GM19351 (cell line): ENCODE results near the gene SMIM41.

Experiments used
- ATAC-seq: cut with Tn5 transposase; IDR thresholded peaks from one replicate; pipeline ENCODE4 v1.9.1; 2021; ENCODE audit warnings: mild to moderate bottlenecking, moderate library complexity; ENCODE audit not compliant: unreplicated experiment

Gene SMIM41

DNA sequence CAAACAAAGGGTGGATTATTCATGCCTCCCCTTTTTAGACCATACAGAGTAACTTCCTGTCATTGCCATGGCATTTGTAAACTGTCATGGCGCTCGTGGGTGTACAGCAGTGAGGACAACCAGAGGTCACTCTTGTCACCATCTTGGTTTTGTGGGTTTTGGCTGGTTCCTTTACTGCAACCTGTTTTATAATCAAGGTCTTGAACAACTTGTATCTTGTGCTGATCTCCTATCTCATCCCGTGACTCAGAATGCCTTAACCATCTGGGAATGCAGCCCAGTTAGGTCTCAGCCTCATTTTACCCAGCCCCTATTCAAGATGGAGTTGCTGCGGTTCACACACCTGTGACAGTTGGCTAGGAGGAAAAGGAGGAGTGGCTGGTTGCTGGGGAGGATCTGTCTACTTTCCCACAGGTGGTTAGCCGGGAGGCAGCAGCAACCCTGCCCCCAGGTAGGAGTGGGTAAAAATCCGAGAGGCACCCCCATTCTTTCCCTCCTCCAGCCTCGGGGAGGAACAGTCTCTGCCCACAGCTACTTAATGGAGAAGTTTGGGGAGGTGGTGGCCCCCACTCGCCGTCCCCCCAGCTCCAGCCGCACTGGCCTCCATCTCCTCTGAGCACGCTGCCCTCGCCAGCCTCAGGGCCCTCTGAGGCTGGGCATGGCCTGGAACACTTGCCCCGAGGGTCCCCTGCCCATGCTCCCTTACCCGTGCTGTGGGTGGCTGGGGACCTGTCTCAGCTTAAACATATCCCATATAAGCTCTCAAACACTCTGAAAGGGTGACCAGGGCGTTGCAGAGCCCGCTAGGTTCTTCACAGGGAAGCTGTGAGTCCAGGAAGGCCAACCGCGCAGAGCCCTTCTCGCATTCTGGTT is 41.7 kb downstream of the SMIM41 start:
- no peak for ATAC-seq

DNA sequence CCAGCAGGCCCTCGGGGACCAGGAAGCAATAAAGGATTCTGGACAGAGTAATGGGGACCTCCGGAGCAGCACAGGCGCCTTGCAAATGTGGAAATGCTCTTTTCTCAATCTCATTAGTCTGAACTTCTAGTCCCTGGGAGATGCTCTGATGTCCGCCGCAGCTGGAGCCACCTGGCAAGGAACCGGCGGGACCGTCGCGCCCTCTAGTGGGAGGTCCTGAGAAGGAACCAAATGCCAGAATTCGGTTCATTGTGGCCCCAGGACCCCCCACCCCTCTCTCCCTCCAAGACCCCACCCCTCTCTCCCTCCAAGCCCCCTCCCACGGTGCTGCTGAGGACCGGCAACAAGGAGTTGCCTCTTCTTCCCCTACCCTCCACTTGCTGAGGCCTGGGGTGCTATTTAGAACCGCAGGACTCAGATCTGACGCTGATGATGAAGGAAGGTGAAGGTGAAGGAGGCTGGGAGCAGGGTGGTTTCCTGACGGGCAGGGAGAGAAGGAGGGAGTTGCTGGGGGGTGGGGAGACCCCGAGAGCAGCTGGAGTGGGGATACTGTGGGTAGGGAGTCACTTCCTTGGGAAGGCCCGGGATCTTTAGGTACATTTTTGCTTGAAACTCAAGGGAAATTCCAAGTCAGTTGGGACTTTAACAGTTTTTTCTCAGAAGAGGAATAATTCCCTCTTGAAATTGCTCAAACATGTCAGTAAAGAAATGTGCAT is 42.5 kb downstream of the SMIM41 start:
- ATAC-seq: no peak

DNA sequence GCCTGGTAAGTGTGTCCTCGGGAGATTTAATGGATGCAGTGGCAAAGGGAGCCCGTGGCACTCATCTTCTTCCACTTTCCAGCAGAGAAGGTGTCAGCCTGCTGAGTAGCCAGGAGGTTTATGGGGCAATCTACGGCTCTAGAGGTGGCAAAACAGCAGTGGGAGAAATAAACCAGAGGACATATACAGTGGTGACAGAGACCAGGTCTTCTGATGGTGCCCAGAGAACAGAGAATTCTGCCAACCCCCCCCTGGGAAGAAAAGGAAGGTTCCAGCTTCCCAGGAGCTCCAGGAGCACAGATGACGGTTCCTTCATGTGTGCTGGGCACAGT is 43.0 kb downstream of the SMIM41 start:
- no peak for ATAC-seq

DNA sequence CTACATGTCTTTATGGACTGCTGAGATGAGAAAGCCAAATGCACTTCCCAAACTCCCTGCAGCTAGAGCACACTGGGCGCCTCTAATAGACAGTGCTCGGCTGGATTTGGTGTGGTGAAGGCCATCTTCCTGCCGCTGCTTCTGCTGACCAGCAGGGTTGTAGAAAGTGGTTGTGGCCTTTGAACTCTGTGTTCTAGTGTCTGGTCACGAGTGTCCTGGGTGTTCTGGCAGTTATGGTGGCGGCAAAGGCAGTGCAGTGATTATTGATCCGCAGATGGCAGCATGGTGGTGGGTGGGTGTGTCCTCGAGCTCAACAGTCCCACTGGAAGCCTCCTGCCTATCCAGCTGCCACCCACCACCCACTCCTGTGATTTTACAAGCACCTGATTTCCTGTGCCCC is 43.4 kb downstream of the SMIM41 start:
- ATAC-seq: no peak

DNA sequence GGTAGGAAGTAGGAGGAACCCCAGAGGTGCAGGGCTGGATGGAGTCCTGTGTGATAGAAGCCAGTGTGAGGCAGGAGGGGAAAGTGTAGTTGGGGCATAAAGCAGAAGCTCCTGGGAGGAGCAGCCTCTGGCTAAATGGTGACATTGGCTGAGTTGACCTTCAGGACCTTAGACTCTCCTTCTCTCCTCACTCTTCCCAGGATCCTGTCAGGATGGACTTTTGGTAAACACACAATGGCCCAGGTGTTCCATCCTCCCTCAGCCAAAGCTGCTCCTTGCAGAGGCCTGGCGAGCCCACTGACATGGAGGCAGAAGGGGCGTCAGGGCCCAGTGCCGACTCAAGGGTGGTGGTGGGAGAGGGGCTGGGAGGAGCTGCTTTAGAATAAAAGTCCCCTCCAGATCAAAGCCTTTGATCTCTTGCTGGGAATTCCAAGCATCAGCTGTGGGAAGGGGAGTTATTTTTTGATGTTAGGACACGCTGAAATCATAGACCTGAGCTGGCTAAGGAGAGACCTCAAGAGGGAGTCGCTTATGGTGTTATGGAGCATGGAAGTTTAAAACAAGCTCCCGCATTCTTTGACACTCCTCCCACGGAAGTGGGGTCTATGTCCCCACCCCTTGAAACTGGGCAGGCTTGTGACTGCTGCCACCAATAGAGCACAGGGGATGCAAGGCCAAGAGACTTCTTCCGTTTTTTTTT is 44.1 kb downstream of the SMIM41 start:
- no peak for ATAC-seq

DNA sequence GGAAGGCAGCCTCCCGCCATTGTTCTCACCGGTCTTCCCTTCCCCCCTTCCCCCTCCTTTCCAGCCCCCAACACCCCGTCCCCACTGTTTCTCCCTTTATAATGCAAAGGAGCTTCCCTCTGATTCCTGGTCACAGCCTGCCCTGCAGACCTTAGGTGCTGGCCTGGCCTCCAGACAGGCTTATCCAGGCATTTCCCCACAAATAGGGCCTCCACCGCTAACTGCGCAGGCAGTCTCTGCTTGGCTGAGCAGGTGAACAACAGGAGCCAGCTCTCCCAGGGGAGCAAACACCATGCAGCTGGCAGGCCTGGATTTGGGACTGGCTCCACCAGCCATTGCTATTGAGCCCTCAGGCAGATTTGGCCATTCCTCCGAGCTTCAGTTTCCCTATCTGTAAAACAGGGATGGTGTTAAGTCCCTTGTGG is 46.0 kb downstream of the SMIM41 start:
- ATAC-seq: no peak

DNA sequence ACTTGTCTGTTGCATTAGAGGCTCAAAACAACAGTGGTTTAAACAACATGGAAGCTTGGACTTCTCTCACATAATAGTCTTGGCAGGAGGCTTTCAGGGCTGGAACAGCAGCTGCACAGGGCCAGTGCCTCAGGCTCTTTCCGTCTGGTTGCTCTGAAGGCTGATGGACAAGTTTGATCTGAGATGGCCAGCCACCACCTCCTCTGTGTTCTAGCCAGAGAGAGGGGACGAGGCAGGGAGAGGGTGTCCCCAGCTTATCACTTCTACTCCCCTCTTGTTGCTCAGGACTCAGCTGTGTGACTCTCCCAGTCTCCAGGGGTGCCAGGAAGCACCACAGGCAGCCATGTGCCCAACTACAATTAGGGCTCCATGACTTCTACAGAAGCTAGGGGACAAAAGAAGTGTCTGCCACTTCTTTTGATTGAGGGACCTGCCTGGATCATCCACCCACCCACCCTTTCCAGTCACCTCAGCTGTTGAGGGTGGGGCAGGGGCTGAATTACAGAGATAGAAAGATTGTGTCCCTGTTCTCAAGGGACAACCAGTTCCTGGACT is 46.6 kb downstream of the SMIM41 start:
- no peak for ATAC-seq

DNA sequence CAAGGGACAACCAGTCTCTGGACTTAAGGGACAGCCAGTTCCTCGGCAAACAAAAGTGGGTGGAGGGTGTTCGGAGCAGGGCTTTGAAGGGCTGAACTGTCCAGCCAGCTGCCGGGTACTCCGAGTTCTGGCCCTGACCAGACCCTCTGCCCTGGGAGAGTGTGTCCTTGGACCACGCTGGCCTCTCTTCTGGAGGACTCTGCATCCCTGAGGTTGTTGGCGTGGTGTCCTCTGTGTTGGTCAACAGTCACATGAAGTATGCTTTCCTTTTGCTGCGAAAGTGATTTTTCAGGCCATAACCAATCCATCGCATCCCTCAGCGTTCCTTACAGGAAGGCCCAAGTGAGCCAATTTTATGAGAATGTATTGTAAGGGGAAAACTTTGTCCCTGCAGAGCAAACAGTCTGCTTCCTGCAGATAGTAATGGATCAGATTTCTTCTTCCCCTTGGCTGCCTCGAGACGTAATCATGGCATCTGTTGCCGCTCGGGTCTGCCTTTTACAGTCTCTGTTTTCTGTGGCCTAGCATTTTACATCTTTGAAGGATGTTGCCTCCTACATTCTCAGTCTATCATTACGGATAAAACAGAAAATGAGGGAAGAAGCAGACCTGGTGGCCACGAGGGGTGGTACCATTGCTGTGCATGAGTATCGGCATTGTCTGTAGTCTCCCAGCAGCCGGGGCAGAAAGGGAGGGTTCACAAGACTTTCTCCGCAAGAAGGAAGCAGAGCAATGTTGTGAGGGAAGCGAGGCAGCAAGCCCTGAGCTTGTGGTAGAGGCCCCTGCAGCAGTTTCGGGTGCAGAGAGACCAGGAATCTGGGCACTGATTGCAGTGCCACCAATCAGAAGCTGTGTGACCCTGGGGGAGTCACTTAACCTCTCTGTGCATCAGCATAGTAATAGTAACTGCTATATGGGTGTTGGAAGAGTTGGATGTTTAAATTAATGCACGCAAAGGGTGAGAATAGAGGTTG is 47.4 kb downstream of the SMIM41 start:
- no peak for ATAC-seq

DNA sequence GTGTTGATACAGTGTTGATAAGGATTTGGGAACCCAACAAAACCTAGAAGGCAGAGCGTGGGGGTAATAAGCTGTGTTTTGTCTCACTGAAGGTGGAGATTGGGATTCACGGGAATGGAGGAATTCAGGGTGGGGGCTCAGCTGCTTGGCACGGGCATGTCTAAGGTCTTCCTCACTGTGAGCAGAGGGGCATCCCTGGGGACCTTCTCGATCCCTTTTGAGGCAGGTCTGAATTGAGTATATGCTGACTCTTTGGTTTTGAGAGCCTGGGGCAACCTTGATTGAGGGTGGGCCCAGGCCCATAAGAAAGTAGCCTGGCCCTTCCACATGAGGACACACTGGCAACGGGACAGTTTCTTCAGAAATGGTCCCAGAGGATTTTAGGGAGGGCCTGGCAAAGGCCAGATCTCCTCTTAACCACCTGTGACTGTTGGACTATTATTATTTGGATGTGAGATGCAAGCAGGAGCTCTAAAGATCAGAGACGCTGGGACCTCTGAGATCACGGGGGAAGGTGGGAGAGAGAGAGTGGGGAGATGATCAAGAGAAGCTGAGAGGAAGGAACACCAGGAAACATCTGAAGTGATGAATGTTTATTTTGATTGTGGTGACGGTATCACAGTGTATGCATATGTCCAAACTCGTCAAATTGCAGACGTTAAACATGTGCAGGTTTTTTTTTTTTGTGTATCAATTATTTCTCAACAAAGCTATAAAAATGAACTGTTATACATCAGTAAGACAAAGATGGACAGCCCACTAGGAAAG is 48.4 kb downstream of the SMIM41 start:
- no peak for ATAC-seq

DNA sequence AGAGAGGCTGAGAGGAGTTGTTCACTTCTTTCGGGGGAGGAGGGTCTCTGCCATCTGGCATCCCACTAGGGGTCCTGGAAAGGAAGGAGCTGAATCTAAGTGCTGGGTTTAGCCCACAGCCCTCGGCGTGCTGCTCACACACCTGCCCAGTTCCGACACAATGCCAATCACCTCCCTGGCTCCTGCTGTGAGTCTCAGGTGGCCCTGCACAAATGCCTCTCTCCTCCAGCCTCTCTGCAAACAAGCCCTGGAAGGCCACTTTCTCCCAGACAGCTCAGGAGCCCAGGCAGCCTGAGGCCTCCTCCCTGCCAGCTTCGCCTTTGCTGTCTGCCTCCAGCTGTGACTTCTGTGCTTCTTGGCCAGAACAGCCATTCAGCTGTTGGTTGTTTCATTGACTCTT is 51.2 kb downstream of the SMIM41 start:
- ATAC-seq: no peak

DNA sequence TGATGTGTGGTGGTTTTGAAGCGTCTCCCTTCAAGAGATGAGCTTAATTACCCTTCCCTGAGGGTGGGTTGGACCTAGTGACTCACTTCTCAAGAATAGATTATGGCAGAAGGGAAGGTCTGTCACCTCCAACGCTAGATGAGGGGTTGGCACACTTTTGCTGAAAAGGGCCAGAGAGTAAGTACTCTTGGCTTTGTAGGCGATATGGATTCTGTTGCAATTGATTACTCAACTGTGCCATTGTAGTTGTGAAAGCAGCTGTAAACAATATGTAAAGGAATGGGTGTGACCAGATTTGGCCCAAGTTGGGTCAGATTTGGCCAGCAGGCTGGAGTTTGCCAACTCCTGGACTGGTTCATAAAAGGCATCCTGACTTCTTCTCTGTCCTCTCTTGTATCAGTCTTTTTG is 53.3 kb downstream of the SMIM41 start:
- no peak for ATAC-seq

DNA sequence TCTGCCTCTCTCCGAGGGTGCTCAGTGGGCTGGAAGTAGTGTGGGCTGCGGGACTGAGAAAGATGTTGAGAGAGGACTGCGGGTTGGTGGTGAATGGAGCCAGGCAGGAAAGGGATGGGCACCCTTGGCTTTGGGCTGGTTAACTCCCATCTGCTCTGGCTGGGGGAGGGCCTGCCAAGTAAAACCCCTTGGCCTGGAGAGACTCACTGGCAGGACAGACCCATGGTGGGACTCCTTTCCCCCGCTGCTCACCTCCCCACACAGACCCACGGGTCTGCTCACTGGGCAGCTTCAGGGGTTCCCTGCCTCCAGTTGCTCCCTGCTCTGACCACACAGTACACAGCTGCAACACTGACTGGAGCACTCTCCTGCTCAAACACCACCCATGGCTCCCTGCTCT is 58.2 kb downstream of the SMIM41 start:
- no peak for ATAC-seq

DNA sequence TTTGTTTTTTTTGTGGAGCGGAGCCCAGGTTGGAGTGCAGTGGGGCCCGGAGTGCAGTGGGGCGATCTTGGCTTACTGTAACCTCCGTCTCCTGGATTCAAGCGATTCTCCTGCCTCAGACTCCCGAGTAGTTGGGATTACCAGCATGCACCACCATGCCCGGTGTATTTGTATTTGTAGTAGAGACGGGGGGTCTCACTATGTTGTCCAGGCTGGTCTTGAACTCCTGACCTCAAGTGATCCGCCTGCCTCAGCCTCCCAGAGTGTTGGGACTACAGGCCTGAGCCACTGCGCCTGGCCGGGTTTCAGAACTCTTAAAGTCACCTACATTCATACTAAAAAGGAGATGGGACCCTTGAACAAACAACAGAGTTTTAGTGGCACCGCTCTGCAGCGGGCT is 59.6 kb downstream of the SMIM41 start:
- no peak for ATAC-seq

DNA sequence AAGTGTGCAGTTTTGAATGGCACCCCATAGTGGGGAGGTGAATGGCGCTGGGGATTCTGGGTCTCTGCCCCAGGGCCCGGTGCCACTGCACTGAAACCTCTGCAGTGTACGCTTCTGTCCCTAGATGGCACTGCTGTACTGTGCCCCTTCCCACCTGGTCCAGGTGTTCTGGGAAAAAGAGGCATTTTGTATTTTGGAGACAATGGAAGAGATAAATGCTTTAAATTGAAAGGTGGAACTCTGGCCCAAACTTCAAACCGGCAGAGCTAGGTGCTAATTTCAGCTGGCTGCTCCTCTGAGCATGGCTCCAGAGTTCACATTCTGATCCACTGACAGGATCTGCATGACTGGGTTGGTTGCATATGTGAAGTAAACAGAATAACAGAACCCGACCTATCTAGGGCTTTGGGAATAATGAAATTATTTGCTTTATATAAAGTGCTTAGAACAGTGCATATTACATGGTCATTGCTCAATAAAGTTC is 60.1 kb downstream of the SMIM41 start:
- ATAC-seq: no peak

DNA sequence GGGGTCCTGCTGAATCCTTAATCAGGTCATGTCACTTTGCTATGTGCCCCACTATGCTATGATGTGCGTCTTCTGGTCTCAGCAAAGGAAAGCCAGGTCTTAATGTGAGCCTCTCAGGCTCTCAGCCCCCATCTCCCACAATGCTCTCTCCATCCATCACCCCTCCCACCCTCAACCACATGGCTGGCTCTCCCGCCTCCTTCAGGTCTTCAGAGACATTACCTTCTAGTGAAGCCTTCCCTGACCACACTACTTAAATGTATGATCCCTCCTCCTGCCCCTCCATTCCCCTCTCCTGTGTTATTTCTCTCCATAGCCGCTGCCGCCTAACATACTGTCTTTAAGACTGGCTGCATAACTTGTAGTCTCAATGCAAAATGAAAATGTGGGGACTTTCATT is 61.8 kb downstream of the SMIM41 start:
- no peak for ATAC-seq

DNA sequence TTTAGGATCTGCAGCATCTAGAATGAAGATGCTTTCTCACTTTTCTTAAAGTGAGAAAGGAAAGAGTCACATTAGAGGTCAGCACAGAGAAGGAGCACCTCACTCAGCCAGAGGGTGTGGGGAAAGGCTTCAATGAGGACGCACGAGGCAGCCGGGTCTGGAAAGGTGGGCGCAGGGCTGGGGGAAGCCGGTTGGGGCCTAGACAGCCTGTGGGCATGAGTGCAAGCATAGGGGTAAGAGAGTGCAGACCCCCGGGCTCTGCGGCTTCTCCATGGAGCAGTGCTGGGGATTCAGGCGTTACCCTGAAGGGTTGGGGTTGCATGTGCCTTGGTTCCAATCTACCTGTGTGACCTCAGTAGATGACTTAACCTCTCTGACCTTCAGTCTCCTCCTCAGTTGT is 62.4 kb downstream of the SMIM41 start:
- no peak for ATAC-seq

DNA sequence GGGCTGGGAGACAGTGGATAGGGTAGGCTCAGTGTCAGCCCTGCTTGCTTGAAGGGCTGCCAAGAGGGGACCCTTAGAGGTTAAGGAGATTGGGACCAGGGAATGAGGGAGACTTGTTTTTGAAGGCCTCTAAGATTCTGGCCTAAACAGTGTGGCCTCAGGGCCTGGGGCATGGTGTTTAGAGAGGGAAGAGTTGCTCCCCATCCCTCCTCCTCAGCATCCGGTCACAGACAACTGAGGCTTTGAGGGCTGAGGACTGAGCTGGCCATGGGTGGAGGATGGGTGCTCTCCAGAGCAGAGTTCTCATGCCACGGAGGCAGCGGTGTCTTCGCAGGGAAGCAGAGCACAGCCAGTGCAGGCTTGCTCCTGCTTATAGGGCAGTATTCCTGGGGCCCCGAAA is 62.9 kb downstream of the SMIM41 start:
- ATAC-seq: no peak

DNA sequence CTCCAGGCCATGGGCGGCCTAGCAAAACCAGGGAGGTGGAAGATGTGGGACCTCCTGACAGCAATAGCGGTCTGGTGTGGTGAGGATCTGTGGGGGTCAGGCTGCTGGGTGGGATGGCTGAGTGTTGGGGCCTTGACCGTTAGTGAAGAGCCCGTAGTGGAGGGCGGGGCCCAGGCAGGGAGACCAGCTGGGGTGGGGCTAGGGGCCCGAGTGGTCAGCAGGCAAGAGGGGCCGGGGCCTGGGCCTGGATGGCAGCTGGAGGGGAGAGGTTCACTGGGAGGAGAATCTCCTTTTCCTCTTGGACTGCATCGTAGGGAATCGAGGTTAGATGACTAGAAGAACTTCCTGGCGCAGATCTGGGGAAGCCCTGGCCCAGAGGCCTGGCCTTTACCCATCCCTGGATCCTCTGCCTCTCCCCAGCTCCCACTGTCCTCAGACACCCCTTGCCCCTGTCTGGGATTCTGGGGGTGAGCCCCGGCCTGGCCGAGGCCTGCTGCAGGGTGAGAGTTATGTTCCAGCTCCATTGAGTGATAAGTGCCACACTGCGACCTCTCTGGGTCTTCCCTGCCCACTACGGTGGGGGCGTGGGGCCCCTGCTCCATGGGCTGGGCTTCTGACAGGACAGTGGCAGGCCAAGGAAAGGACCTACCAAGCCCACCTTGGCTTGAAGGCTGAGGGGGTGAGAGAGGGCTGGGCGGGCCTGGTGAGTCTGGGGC is 65.2 kb downstream of the SMIM41 start:
- ATAC-seq: no peak
